ENCODE results near the gene GLCCI1. TPM values are rescaled to one million over a fixed set of nuclear protein-coding genes. Genes with fewer than 3 reads are reported as not detected.

GLCCI1 gene
- total and polyA plus RNA-seq, 2 of the 8 experiments (the other 6 are each of a cell fraction or from before 2014, with no cell fraction given), result 12.4 to 27.7 TPM

DNA sequence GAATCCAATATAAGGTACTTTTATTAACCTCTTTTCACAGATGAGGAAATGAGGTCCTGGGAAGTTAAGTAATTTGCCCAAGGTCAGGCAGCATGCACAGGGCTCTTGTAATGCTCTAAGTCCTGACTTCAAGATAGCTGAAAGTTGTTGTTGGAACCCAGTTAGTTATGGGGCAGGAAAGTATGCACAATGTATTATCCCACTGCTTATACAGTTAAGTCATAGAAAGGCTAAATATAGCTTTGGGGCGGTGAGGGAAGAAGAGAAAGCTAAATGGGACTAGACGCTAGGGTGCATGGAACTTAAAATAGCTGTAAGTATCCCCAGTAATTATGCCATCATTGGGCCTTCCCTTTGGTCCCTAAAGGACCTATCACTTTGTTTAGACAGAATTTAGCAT lies 9.2 kb downstream of the GLCCI1 start (continued):
- no peak for TF ChIP-seq BACH1 (IDR thresholded peaks at IDR 0.05; ENCODE audit: low read length)
